Bronchial epithelial cell (primary cell): ENCODE results near the gene OR51F2. TPM values are rescaled to one million over a fixed set of nuclear protein-coding genes. Genes with fewer than 3 reads are reported as not detected.

Source experiments
- DNase-seq: peaks from one replicate; pipeline ENCODE4 v3.0.0-alpha.2; 2010; ENCODE audit warnings: low read depth
- FAIRE-seq: peaks from 2 replicates; lab custom pipeline; 2011; peaks lifted over from hg19 to GRCh38; lab: Jason Lieb, UNC
- H3K27me3 ChIP-seq: 2 replicates; pipeline ENCODE4 v1.5.1; 2011; ENCODE audit warnings: low read length; ENCODE audit not compliant: control insufficient read depth, insufficient read depth
- H3K36me3 ChIP-seq: 2 replicates; pipeline ENCODE4 v1.5.1; 2011; ENCODE audit warnings: low read length; ENCODE audit not compliant: control insufficient read depth, insufficient read depth
- H3K4me3 ChIP-seq: 2 replicates; pipeline ENCODE4 v1.5.1; 2011; ENCODE audit warnings: mild to moderate bottlenecking, low read depth, low read length, control low read depth
- total RNA-seq: library from RNA; depleted of rRNA; stranded (reverse); fragments of >200 nt; gene quantifications from 2 replicates; pipeline ENCODE4 v1.2.1, GENCODE V29; 2014
- TF ChIP-seq, protein P1 (sequence below): IDR thresholded peaks from 2 replicates; pipeline ENCODE4 v1.5.1; 2011; ENCODE audit warnings: mild to moderate bottlenecking, moderate library complexity, low read length, control low read depth, inconsistent platforms; ENCODE audit not compliant: insufficient read depth, severe bottlenecking

The OR51F2 gene
- total RNA-seq, 1 donor from 2014 or later: not detected

DNA sequence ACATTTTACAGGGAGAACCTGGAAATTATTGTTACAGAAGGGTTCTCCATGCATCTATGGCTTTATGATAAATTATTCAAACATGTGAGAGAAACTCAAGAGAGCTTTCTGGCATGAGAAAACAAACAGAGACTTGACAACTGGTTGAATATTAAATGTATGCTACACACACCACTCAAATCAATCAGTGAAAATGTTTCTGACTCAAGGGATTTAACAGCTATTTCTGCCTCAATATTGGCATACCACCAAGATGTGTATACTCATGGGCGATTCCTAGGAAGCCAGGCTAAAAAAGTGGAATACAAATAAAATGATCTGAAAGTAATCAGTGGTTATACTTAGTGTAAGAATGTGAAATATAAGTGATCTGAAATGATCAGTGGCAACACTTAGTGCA, 44.7 kb downstream of the OR51F2 start:
- TF ChIP-seq, protein P1, sequence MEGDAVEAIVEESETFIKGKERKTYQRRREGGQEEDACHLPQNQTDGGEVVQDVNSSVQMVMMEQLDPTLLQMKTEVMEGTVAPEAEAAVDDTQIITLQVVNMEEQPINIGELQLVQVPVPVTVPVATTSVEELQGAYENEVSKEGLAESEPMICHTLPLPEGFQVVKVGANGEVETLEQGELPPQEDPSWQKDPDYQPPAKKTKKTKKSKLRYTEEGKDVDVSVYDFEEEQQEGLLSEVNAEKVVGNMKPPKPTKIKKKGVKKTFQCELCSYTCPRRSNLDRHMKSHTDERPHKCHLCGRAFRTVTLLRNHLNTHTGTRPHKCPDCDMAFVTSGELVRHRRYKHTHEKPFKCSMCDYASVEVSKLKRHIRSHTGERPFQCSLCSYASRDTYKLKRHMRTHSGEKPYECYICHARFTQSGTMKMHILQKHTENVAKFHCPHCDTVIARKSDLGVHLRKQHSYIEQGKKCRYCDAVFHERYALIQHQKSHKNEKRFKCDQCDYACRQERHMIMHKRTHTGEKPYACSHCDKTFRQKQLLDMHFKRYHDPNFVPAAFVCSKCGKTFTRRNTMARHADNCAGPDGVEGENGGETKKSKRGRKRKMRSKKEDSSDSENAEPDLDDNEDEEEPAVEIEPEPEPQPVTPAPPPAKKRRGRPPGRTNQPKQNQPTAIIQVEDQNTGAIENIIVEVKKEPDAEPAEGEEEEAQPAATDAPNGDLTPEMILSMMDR: no peak
- H3K27me3 ChIP-seq: no peaks in the 10 kb centered on the region
- no peak for DNase-seq
- no peak for FAIRE-seq
- no peak overlapping the region for H3K4me3 ChIP-seq
- H3K36me3 ChIP-seq: no peaks in the 10 kb centered on the region

Other genes starting within 250 kb of the OR51F2 start
- not detected in 2 replicates for gene OR52I2, start 239.6 kb upstream of the OR51F2 start, total RNA-seq
- not detected in 2 replicates for gene OR52I1, start 227.3 kb upstream of the OR51F2 start, total RNA-seq
- gene TRIM68, start 213.1 kb upstream of the OR51F2 start, total RNA-seq: 6.8 and 9.1 TPM in 2 replicates
- not detected in 2 replicates for gene OR51D1, start 183.8 kb upstream of the OR51F2 start, total RNA-seq
- not detected in 2 replicates for gene OR51E1, start 177.3 kb upstream of the OR51F2 start, total RNA-seq
- gene OR51E2, start 123.5 kb upstream of the OR51F2 start, total RNA-seq: not detected in 2 replicates
- gene MMP26, start 116.5 kb upstream of the OR51F2 start, total RNA-seq: not detected in 2 replicates
- gene OR51F1, start 51.4 kb upstream of the OR51F2 start, total RNA-seq: not detected in 2 replicates
- gene OR52R1, start 16.9 kb upstream of the OR51F2 start, total RNA-seq: not detected in 2 replicates
- not detected in 2 replicates for gene OR51S1, start 27.9 kb downstream of the OR51F2 start, total RNA-seq
- gene OR51T1, start 60.6 kb downstream of the OR51F2 start, total RNA-seq: not detected in 2 replicates
- gene OR51A7, start 82.5 kb downstream of the OR51F2 start, total RNA-seq: not detected in 2 replicates
- not detected in 2 replicates for gene OR51G2, start 98.0 kb downstream of the OR51F2 start, total RNA-seq
- not detected in 2 replicates for gene OR51G1, start 103.0 kb downstream of the OR51F2 start, total RNA-seq
- not detected in 2 replicates for gene OR51A4, start 126.3 kb downstream of the OR51F2 start, total RNA-seq
- gene OR51A2, start 134.4 kb downstream of the OR51F2 start, total RNA-seq: not detected in 2 replicates
- not detected in 2 replicates for gene OR51L1, start 173.5 kb downstream of the OR51F2 start, total RNA-seq
- not detected in 2 replicates for gene OR52J3, start 225.2 kb downstream of the OR51F2 start, total RNA-seq
- gene OR52E2, start 238.3 kb downstream of the OR51F2 start, total RNA-seq: not detected in 2 replicates
- not detected in 2 replicates for gene OR52E1, start 248.3 kb downstream of the OR51F2 start, total RNA-seq